ACC112 (cell line): ENCODE results near the gene VPS35L.
"Not testable (repeated sequence)": the region's sequence is repeated elsewhere in the genome, so short reads cannot be mapped to it uniquely, and the experiment has no call there.

Experiments
- H2AFZ ChIP-seq: fragments of 200-600 bp; sonication (generic); one replicate; pipeline ENCODE4 v1.6.0; 2017; ENCODE audit warnings: antibody characterized with exemption, low read length; ENCODE audit not compliant: unreplicated experiment
- H3K27ac ChIP-seq: fragments of 200-600 bp; sonication (generic); 2 replicates; pipeline ENCODE4 v1.5.1; 2014; ENCODE audit warnings: low read depth, mild to moderate bottlenecking, antibody characterized with exemption, low read length, moderate library complexity
- H3K27me3 ChIP-seq: fragments of 200-600 bp; sonication (generic); 2 replicates; pipeline ENCODE4 v1.6.1; 2014; ENCODE audit warnings: mild to moderate bottlenecking, antibody characterized with exemption, low read length, moderate library complexity, mixed read lengths; ENCODE audit not compliant: insufficient read depth
- H3K36me3 ChIP-seq: fragments of 200-600 bp; sonication (generic); 2 replicates; pipeline ENCODE4 v1.6.1; 2016; ENCODE audit warnings: mild to moderate bottlenecking, antibody characterized with exemption, low read length, moderate library complexity, mixed read lengths; ENCODE audit not compliant: insufficient read depth
- H3K4me1 ChIP-seq: fragments of 200-600 bp; sonication (generic); one replicate; pipeline ENCODE4 v1.6.1; 2016; ENCODE audit warnings: low read length, mixed read lengths; ENCODE audit not compliant: insufficient read depth, unreplicated experiment, control insufficient read depth
- H3K4me3 ChIP-seq: fragments of 200-600 bp; sonication (generic); 2 replicates; pipeline ENCODE4 v1.5.1; 2014; ENCODE audit warnings: mild to moderate bottlenecking, low read depth, low read length
- H3K79me2 ChIP-seq: fragments of 200-600 bp; sonication (generic); one replicate; pipeline ENCODE4 v1.6.0; 2016; ENCODE audit warnings: low read length; ENCODE audit not compliant: control insufficient read depth, unreplicated experiment, insufficient read depth

The VPS35L gene

DNA sequence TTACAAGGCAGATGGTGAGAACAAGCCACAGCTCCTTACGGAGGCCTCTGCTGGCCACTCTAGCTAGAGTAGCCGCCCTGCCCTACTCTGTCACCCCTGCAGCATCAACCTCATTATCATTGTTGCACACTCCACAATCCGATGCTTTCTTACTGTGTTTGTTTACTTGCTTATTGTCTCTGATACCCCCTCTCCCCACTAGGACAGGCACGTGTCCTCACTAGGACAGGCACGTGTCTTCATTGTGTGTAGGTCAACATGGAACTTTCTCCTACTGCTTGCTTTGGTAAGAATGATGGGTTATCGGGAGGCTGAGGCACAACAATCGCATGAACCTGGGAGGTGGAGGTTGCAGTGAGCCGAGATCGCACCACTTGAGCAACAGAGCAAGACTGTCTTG lies 98.6 kb downstream of the VPS35L start:
- Histone ChIP-seq H3K79me2 (no peaks in the 10 kb centered on the region), H3K36me3 (0 out of 2 replicates have a peak, but pooled peaks cover 13% of the 10 kb centered on the region), H3K4me1 (no peaks in the 10 kb centered on the region), H3K27ac (no peak overlapping the region), H3K27me3 (no peaks in the 10 kb centered on the region), H2AFZ (no peak overlapping the region), H3K4me3 (no peak overlapping the region)

DNA sequence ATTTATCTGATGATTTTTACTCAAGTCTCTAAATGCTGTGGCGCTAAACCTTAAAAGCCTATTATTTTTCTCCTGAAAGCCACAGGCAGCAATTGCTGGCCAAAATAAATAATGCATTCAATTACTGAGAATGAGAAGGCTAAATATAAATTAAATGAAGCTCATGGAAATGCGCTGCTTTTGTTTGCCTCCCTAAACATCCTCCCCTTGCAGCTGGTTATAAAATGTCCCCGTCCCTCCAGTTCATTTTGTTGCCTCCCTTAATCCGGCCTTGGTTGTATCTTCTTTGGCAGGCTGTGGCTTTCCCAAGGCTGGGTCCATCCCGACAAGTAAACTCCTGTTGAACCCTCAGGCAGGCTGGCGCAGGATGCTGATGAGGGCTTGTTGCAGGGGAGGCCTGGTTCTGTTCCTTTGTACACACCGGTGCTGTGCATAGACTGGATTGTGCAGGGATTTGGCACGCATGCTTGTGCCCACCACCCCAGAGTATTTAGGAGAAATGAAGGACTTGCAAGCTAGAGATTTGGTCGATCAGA lies 99.8 kb downstream of the VPS35L start:
- H3K27ac ChIP-seq, result no peak overlapping the region
- no peaks in the 10 kb centered on the region for H3K79me2 ChIP-seq
- H2AFZ ChIP-seq, result no peak overlapping the region
- H3K4me1 ChIP-seq, result no peaks in the 10 kb centered on the region
- no peaks in the 10 kb centered on the region for H3K27me3 ChIP-seq
- 0 out of 2 replicates have a peak, but pooled peaks cover 13% of the 10 kb centered on the region for H3K36me3 ChIP-seq
- no peak overlapping the region for H3K4me3 ChIP-seq

DNA sequence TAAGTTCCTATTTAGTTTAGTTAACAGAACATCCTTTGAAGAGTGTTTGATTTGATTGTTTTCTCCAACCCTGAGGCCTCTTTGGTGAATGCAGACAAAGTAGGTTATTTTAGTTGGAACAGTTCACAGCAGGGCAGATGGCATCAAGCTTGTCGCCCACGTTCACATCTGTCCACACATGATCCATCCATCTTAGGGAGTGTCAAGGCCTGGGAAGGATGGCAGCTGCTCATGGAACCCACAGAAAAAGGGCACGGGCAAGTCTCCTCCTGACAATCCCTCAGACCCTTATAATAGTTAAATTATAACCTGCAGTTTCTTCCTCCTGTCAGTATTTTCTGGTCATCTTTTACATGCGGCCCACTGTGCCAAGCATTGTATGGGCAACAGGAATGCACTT lies 102.3 kb downstream of the VPS35L start:
- Histone ChIP-seq H3K4me3 (no peak overlapping the region), H3K27me3 (no peaks in the 10 kb centered on the region), H3K36me3 (0 out of 2 replicates have a peak, but pooled peaks cover 13% of the 10 kb centered on the region), H3K79me2 (no peaks in the 10 kb centered on the region), H2AFZ (no peak overlapping the region), H3K4me1 (no peaks in the 10 kb centered on the region), H3K27ac (no peak overlapping the region)

DNA sequence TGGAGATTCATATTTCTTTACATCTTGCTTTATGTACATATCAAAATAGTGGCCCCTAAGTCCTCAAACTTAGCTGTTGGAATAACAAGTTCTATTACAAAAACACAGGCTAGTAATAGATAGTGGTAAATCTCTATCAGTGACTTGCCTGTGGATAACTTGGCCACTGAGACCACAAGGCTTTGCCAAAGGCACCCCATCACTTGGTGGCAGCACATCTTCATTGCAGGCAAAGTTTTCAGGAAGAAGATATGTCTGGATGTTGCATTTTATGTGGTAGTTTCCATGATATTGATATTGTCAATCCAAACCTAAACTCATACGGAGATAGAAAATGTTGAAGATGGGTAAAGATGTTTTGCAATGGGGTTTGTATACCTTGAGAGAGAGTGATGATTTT lies 104.1 kb downstream of the VPS35L start:
- Histone ChIP-seq H3K4me1 (no peaks in the 10 kb centered on the region), H3K4me3 (no peak overlapping the region), H3K79me2 (no peaks in the 10 kb centered on the region), H3K36me3 (peaks cover 15% of the 10 kb centered on the region; the same call in 1 of the 2 replicates), H3K27ac (no peak overlapping the region), H3K27me3 (no peaks in the 10 kb centered on the region), H2AFZ (no peak overlapping the region)

DNA sequence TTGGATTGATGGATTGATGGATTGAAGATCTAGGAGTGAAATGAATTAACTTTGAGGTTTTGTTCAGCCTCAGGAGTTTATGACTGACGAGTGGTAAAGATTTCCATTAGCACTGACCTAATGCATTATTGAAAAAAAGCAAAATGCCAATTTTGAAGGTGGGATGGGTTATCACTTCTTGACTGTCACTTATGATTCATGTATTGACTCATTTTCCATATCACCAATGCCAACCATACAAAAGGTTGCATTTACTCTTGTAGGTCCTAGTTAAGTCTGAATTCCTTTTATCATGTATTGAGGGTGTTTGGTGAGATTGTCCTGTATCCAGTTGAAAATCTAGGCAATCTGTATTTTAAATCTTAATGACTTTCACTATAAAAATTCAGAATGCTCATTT lies 104.9 kb downstream of the VPS35L start:
- Histone ChIP-seq H3K27me3 (no peaks in the 10 kb centered on the region), H3K4me1 (no peaks in the 10 kb centered on the region), H3K27ac (no peak overlapping the region), H3K36me3 (peaks cover 18% of the 10 kb centered on the region), H2AFZ (no peak overlapping the region), H3K4me3 (no peak overlapping the region), H3K79me2 (no peaks in the 10 kb centered on the region)

DNA sequence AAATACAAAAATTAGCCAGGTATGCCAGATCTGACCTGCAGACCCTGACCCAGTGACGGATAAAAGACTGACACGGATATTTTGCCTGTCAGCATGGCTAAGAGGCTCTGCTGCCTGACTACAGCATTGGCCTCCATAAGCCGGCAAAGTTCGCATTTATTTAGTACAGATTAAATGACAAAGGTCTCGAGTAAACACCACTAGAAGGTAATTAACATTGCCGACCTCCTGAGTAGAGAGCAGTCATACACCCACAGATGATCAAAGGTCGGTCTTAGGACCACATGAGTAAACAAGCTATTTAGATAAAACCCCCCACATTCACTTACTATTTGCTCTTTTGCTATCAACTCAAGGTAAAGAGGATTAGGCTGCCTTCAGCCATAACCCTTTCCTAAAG lies 106.8 kb downstream of the VPS35L start:
- Histone ChIP-seq H3K27me3 (no peaks in the 10 kb centered on the region), H3K4me3 (no peak overlapping the region), H3K27ac (no peak overlapping the region), H3K36me3 (peaks cover 14% of the 10 kb centered on the region), H2AFZ (no peak overlapping the region), H3K4me1 (no peaks in the 10 kb centered on the region), H3K79me2 (no peaks in the 10 kb centered on the region)

DNA sequence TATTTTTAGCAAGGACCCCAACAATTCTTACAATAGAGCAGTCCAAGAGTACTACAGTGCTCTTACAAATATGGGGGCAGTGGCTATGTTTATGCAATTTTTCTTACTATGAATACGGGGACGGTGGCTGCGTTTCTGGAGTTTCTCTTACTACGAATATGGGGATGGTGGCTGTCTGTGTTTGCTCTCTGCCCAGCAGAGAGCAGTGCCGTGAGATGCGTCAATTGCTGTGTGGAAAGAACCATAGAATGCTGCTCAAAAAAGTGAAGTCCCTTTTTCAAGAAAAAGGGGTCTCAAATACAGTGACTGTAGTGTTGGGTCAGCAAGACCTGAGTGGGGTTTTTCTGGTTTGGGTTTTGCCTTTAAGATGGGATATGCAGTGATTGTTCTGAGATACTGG lies 108.7 kb downstream of the VPS35L start:
- H3K4me3 ChIP-seq, result no peak overlapping the region
- H3K4me1 ChIP-seq, result no peaks in the 10 kb centered on the region
- no peak overlapping the region for H3K27ac ChIP-seq
- H2AFZ ChIP-seq, result no peak overlapping the region
- no peaks in the 10 kb centered on the region for H3K27me3 ChIP-seq
- peaks cover 9% of the 10 kb centered on the region for H3K36me3 ChIP-seq
- H3K79me2 ChIP-seq, result no peaks in the 10 kb centered on the region

DNA sequence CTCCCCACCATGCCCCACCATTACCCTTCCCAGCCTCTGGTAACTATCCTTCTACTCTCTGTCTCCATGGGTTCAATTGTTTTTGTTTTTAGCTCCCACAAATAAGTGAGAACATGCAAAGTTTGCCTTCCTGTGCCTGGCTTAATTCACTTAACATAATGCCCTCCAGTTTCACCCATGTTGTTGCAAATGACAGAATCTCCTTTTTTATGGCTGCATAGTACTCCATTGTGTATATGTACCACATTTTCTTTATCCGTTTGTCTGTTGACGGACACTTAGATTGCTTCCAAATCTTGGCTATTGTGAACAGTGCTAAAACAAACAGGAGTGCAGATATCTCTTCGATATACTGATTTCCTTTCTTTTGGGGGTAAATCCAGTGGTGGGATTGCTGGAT lies 109.8 kb downstream of the VPS35L start:
- not testable (repeated sequence) for H3K27ac ChIP-seq, H3K4me1 ChIP-seq, H3K27me3 ChIP-seq, H3K36me3 ChIP-seq, H3K79me2 ChIP-seq, H2AFZ ChIP-seq, H3K4me3 ChIP-seq

DNA sequence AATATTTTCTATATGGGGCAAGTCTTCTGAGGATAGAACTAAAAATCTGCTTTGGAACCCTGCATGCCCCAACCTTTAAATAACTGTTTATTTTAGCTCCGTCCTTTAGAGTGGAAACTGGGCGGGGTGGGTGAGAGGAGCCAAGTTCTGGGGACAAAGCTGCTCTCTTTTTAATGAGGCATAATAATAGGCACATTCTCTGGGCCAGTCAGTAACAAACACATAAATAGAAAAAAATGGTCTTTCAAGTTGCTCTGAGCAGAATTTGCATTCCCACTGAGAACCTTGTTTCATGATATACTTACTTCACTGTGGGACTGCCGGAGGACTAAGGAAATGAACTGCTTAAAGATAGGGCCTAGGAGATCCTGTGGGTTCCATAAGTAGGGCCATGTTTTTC lies 111.0 kb downstream of the VPS35L start:
- Histone ChIP-seq H3K4me3 (no peak overlapping the region), H3K36me3 (peaks cover 9% of the 10 kb centered on the region), H3K79me2 (no peaks in the 10 kb centered on the region), H3K4me1 (no peaks in the 10 kb centered on the region), H3K27me3 (no peaks in the 10 kb centered on the region), H3K27ac (no peak overlapping the region), H2AFZ (no peak overlapping the region)

DNA sequence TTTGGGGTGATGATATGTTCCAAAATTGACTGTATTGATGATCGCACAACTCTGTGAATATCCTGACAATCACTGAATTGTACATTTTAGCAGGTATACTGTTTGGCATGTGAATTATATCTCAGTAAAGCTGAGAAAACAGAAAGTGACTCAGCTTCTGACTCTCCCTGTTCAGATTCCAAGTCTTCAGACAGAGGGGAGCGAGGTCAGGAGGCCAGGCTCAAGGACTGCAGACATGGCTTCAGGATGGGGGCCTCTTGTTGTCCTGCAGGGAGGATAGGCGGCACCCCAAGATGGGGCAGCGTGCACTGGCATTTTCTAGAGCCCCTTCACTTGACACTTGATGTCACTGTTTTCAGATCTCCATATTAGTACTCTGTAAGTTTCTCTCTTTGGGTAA lies 116.9 kb downstream of the VPS35L start:
- no peak overlapping the region for H3K4me3 ChIP-seq
- no peak overlapping the region for H2AFZ ChIP-seq
- H3K79me2 ChIP-seq, result no peaks in the 10 kb centered on the region
- H3K27me3 ChIP-seq, result no peaks in the 10 kb centered on the region
- H3K36me3 ChIP-seq, result no peaks in the 10 kb centered on the region
- H3K4me1 ChIP-seq, result peaks cover 6% of the 10 kb centered on the region
- no peak overlapping the region for H3K27ac ChIP-seq

DNA sequence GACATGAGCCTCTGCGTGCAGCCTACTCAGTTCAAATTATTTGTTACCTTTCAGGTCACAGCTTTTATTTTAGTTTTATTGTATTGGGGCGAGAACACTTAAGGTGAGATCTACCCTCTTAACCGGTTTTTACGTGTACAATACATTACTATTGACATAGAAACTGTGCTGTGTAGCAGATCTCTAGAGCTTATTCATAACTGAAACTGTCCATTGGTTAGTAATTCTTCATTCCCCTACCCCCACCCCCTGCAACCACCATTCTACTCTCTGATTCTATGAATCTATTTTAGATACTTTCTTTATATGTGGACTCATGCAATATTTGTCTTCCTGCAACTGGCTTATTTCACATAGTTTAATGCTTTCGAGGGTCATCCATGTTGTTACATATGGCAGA lies 119.0 kb downstream of the VPS35L start:
- H2AFZ ChIP-seq, result no peak overlapping the region
- H3K27me3 ChIP-seq, result no peaks in the 10 kb centered on the region
- H3K27ac ChIP-seq, result no peak overlapping the region
- no peak overlapping the region for H3K4me3 ChIP-seq
- peaks cover 6% of the 10 kb centered on the region for H3K4me1 ChIP-seq
- no peaks in the 10 kb centered on the region for H3K36me3 ChIP-seq
- H3K79me2 ChIP-seq, result no peaks in the 10 kb centered on the region
